Fibroblast of lung (primary cell): ENCODE results near the gene ATG12.

Experiments
- EZH2 ChIP-seq: IDR thresholded peaks from 2 replicates; pipeline ENCODE4 v1.5.1; 2012; ENCODE audit warnings: low read length, control low read depth, mild to moderate bottlenecking; ENCODE audit errors: missing control alignments
- TF ChIP-seq, protein P1 (sequence below), 2 donors: IDR thresholded peaks in 1 of 2; conservative IDR thresholded peaks in 1 of 2; 1 replicate in 1 of 2; 2 replicates in 1 of 2; pipeline ENCODE4 v1.5.1; 2011 to 2012; ENCODE audit warnings: low read length in 2 of 2, control low read depth in 1 of 2, inconsistent platforms in 1 of 2, low read depth in 1 of 2, mild to moderate bottlenecking in 1 of 2

DNA sequence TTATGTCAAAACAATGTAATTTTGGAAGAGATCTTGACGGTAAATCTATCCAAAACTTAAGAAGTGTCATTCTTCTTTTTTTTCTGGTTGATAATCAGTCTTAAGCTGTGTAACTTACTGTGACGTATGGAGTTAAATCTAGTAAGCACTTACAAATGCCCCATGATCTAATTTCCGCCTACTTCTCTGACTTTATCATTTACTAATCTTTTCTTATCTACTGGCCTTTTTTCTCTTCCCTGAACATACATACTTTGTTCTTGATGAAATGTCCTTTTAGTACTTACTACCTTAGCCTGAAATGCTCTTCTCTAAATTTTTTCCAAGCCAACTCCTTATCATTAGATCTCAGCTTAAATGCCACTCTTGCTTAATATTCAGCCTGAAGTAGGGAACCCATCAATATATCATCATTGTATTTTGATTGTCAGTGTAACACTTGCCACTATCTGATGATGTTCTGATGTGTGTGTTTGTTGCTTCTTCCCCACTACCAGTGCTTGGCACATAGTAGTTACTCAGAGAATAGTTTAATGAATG lies 28.0 kb upstream of the ATG12 start:
- TF ChIP-seq, protein P1, sequence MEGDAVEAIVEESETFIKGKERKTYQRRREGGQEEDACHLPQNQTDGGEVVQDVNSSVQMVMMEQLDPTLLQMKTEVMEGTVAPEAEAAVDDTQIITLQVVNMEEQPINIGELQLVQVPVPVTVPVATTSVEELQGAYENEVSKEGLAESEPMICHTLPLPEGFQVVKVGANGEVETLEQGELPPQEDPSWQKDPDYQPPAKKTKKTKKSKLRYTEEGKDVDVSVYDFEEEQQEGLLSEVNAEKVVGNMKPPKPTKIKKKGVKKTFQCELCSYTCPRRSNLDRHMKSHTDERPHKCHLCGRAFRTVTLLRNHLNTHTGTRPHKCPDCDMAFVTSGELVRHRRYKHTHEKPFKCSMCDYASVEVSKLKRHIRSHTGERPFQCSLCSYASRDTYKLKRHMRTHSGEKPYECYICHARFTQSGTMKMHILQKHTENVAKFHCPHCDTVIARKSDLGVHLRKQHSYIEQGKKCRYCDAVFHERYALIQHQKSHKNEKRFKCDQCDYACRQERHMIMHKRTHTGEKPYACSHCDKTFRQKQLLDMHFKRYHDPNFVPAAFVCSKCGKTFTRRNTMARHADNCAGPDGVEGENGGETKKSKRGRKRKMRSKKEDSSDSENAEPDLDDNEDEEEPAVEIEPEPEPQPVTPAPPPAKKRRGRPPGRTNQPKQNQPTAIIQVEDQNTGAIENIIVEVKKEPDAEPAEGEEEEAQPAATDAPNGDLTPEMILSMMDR (conservative IDR thresholded peaks at IDR 0.05 in 1 of 2, IDR thresholded peaks at IDR 0.05 in 1 of 2; ENCODE audit: low read depth in 1 of 2, low read length in 2 of 2) = no peak
- no peak for TF ChIP-seq EZH2
